GM18909 (cell line): ENCODE results near the gene TRMT44.
"Not testable (repeated sequence)": the region's sequence is repeated elsewhere in the genome, so short reads cannot be mapped to it uniquely, and the experiment has no call there.

ENCODE experiments used
- ATAC-seq: cut with Tn5 transposase; IDR thresholded peaks from one replicate; pipeline ENCODE4 v1.9.1; 2021; ENCODE audit warnings: mild to moderate bottlenecking; ENCODE audit not compliant: unreplicated experiment, poor library complexity

The TRMT44 gene

GRCh38 chr4:8486643-8487042 is 46.1 kb downstream of the TRMT44 start:
- not testable (repeated sequence) for ATAC-seq

- no peak for ATAC-seq
Observed at GRCh38 chr4:8488791-8489369, 48.3 kb downstream of the TRMT44 start.

- not testable (repeated sequence) for ATAC-seq
Observed at GRCh38 chr4:8491478-8491877, 50.9 kb downstream of the TRMT44 start.

- no peak for ATAC-seq
Observed at GRCh38 chr4:8492174-8492573, 51.6 kb downstream of the TRMT44 start.

GRCh38 chr4:8493484-8493883 is 52.9 kb downstream of the TRMT44 start:
- no peak for ATAC-seq

GRCh38 chr4:8494218-8494617 is 53.6 kb downstream of the TRMT44 start:
- no peak for ATAC-seq

GRCh38 chr4:8494983-8495548 is 54.5 kb downstream of the TRMT44 start:
- ATAC-seq = no peak

GRCh38 chr4:8495803-8496202 is 55.2 kb downstream of the TRMT44 start:
- no peak for ATAC-seq

- no peak for ATAC-seq
Observed at GRCh38 chr4:8497762-8498161, 57.2 kb downstream of the TRMT44 start.

GRCh38 chr4:8500966-8501365 is 60.4 kb downstream of the TRMT44 start:
- ATAC-seq = no peak

GRCh38 chr4:8501781-8502180 is 61.2 kb downstream of the TRMT44 start:
- ATAC-seq = no peak

- ATAC-seq = no peak
Observed at GRCh38 chr4:8502371-8502770, 61.8 kb downstream of the TRMT44 start.

GRCh38 chr4:8502836-8503585 is 62.4 kb downstream of the TRMT44 start:
- no peak for ATAC-seq

GRCh38 chr4:8503801-8504200 is 63.2 kb downstream of the TRMT44 start:
- no peak for ATAC-seq

- ATAC-seq = no peak
Observed at GRCh38 chr4:8504279-8505007, 63.9 kb downstream of the TRMT44 start.

- no peak for ATAC-seq
Observed at GRCh38 chr4:8505229-8505628, 64.7 kb downstream of the TRMT44 start.

GRCh38 chr4:8506006-8506372 is 65.4 kb downstream of the TRMT44 start:
- no peak for ATAC-seq

GRCh38 chr4:8506373-8507195 is 66.0 kb downstream of the TRMT44 start:
- no peak for ATAC-seq

- ATAC-seq = no peak
Observed at GRCh38 chr4:8507196-8507570, 66.6 kb downstream of the TRMT44 start.

GRCh38 chr4:8507624-8508023 is 67.0 kb downstream of the TRMT44 start:
- ATAC-seq = no peak
